ENCODE results near the gene GALNT14. TPM values are rescaled to one million over a fixed set of nuclear protein-coding genes. Genes with fewer than 3 reads are reported as not detected.

Gene GALNT14
- total RNA-seq, 1 experiment from 2014 or later, result 2.7 TPM

- no peaks in the 10 kb centered on the region for H3K79me2 ChIP-seq (ENCODE audit: insufficient read depth, low read length)
- no peak overlapping the region for H3K56ac ChIP-seq (ENCODE audit: insufficient read length, low read depth, low read length)
- H3K23me2 ChIP-seq (ENCODE audit: insufficient read length, low read depth, low read length, poor library complexity, severe bottlenecking), result peaks cover 3% of the 10 kb centered on the region
- H2BK12ac ChIP-seq (ENCODE audit: insufficient read length, low read depth, low read length), result no peak overlapping the region
- no peak overlapping the region for H2BK20ac ChIP-seq (ENCODE audit: low read depth, low read length, poor library complexity, severe bottlenecking)
- H2BK5ac ChIP-seq (ENCODE audit: insufficient read length, low read length), result no peak overlapping the region
- H3K27me3 ChIP-seq (ENCODE audit: insufficient read depth, low read length), result no peaks in the 10 kb centered on the region
- H3K79me1 ChIP-seq (ENCODE audit: insufficient read depth, low read depth, low read length, poor library complexity, severe bottlenecking), result no peaks in the 10 kb centered on the region
- no peaks in the 10 kb centered on the region for H3K9me3 Mint-ChIP-seq
- no peak overlapping the region for H3K23ac ChIP-seq (ENCODE audit: insufficient read length, low read depth, low read length)
- peaks cover 5 to 6% of the 10 kb centered on the region in 2 experiments; a peak in 2 of 4 replicates for H3K4me1 Mint-ChIP-seq
- H3K27ac ChIP-seq (ENCODE audit: insufficient read length, low read depth, low read length), result no peak overlapping the region
- no peak overlapping the region for H3K4ac ChIP-seq (ENCODE audit: low read depth, low read length)
- no peak overlapping the region for H4K91ac ChIP-seq (ENCODE audit: insufficient read length, low read depth, low read length)
- DNase-seq, result no peak
- no peak overlapping the region for H2BK120ac ChIP-seq (ENCODE audit: low read depth, low read length, poor library complexity, severe bottlenecking)
- no peaks in the 10 kb centered on the region for H3K36me3 Mint-ChIP-seq (ENCODE audit: insufficient read depth in 1 of 3, low read depth in 3 of 3)
- H3K9ac ChIP-seq (ENCODE audit: extremely low read depth, insufficient read length, low read length), result no peak overlapping the region
- H2AK5ac ChIP-seq (ENCODE audit: insufficient read length, low read length), result no peak overlapping the region
- no peak overlapping the region for H4K5ac ChIP-seq (ENCODE audit: insufficient read length, low read depth, low read length)
- no peaks in the 10 kb centered on the region; the same call in 1 of the 2 replicates for H3K27me3 Mint-ChIP-seq (ENCODE audit: low read depth)
- no peak overlapping the region for H3K4me3 Mint-ChIP-seq
- H3K27ac Mint-ChIP-seq, result no peak overlapping the region; a peak in 1 of 7 replicates
- no peak overlapping the region for H3K4me2 ChIP-seq (ENCODE audit: insufficient read depth, insufficient read length, low read length)
- H3K9me3 ChIP-seq (ENCODE audit: control insufficient read depth, low read depth, low read length), result no peaks in the 10 kb centered on the region
- no CpG with 5 or more reads among the region's 4 CpGs for WGBS (ENCODE audit: extremely low coverage, insufficient read length, low lambda C conversion rate)
- H3T11ph ChIP-seq (ENCODE audit: low read length), result no peak overlapping the region
- H3K18ac ChIP-seq (ENCODE audit: insufficient read length, low read depth, low read length), result no peak overlapping the region
- TF ChIP-seq, protein P1, sequence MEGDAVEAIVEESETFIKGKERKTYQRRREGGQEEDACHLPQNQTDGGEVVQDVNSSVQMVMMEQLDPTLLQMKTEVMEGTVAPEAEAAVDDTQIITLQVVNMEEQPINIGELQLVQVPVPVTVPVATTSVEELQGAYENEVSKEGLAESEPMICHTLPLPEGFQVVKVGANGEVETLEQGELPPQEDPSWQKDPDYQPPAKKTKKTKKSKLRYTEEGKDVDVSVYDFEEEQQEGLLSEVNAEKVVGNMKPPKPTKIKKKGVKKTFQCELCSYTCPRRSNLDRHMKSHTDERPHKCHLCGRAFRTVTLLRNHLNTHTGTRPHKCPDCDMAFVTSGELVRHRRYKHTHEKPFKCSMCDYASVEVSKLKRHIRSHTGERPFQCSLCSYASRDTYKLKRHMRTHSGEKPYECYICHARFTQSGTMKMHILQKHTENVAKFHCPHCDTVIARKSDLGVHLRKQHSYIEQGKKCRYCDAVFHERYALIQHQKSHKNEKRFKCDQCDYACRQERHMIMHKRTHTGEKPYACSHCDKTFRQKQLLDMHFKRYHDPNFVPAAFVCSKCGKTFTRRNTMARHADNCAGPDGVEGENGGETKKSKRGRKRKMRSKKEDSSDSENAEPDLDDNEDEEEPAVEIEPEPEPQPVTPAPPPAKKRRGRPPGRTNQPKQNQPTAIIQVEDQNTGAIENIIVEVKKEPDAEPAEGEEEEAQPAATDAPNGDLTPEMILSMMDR (conservative IDR thresholded peaks at IDR 0.05), result no peak
- H4K8ac ChIP-seq (replicated peaks; ENCODE audit: insufficient read length, low read depth, low read length), result no peak overlapping the region
- H3K14ac ChIP-seq (ENCODE audit: insufficient read depth, low read length), result no peak overlapping the region; the same call in 1 of the 2 replicates
- H2AFZ ChIP-seq (ENCODE audit: low read length), result no peak overlapping the region
- H2BK15ac ChIP-seq (ENCODE audit: low read depth, low read length), result no peak overlapping the region
- no peaks in the 10 kb centered on the region for H4K20me1 ChIP-seq (ENCODE audit: control insufficient read depth, insufficient read depth, insufficient read length)
- H3K4me1 ChIP-seq (ENCODE audit: insufficient read depth, low read length), result no peaks in the 10 kb centered on the region
Measured at GRCh38 chr2:30968660-30969397, 169.4 kb downstream of the GALNT14 start.

All from H9 (cell line).